WTC11 (cell line): ENCODE data around the gene SGMS1. TPM values are rescaled to one million over a fixed set of nuclear protein-coding genes. Genes with fewer than 3 reads are reported as not detected.

ENCODE experiments used
- ATAC-seq: fragments of 200-7000 bp; cut with Tn5 transposase; 2 replicates; pipeline ENCODE4 v1.10.0; 2021; ENCODE audit warnings: mild to moderate bottlenecking, moderate library complexity
- CTCF ChIA-PET: fragments of 300-600 bp; sonication (Branson Sonifier 250); formaldehyde crosslinking; loops from one replicate; lab custom pipeline; 2021; ENCODE audit warnings: antibody characterized with exemption; lab: Charles Lee
- POLR2A ChIA-PET: fragments of 350-600 bp; sonication (Branson Sonifier 250); formaldehyde crosslinking; loops from one replicate; lab custom pipeline; 2021; ENCODE audit warnings: antibody characterized with exemption; lab: Charles Lee
- DNase-seq: peaks from one replicate; pipeline ENCODE4 v3.0.0; 2021; ENCODE audit warnings: low spot score
- H3K27ac Mint-ChIP-seq: 2 replicates; pipeline ENCODE4 v1.8.0; 2021; ENCODE audit warnings: mixed read lengths
- H3K27me3 Mint-ChIP-seq: 2 replicates; pipeline ENCODE4 v1.8.0; 2021; ENCODE audit warnings: low read depth, mild to moderate bottlenecking, moderate library complexity, mixed read lengths
- H3K36me3 Mint-ChIP-seq: 2 replicates; pipeline ENCODE4 v1.8.0; 2021; ENCODE audit warnings: mixed read lengths
- H3K4me1 Mint-ChIP-seq: 2 replicates; pipeline ENCODE4 v1.8.0; 2022; ENCODE audit warnings: mixed read lengths
- H3K4me3 Mint-ChIP-seq: 2 replicates; pipeline ENCODE4 v1.8.0; 2021; ENCODE audit warnings: mild to moderate bottlenecking, moderate library complexity, mixed read lengths
- H3K9me3 Mint-ChIP-seq: 2 replicates; pipeline ENCODE4 v1.8.0; 2021; ENCODE audit warnings: mixed read lengths
- AFF4 ChIP-seq: sonication (generic); formaldehyde crosslinking; IDR thresholded peaks from 2 replicates; pipeline ENCODE4 v1.8.1; 2023; ENCODE audit warnings: mild to moderate bottlenecking, missing genetic modification reagents, borderline replicate concordance
- E2F1 ChIP-seq: sonication (generic); formaldehyde crosslinking; IDR thresholded peaks from 2 replicates; pipeline ENCODE4 v1.8.0; 2022; ENCODE audit warnings: mild to moderate bottlenecking, missing genetic modification reagents
- ELF4 ChIP-seq: sonication (generic); formaldehyde crosslinking; IDR thresholded peaks from 2 replicates; pipeline ENCODE4 v1.8.1; 2022; ENCODE audit warnings: low read depth, mild to moderate bottlenecking, moderate library complexity, missing genetic modification reagents
- GABPB1 ChIP-seq: sonication (generic); formaldehyde crosslinking; IDR thresholded peaks from 2 replicates; pipeline ENCODE4 v1.8.1; 2023; ENCODE audit warnings: mild to moderate bottlenecking, missing genetic modification reagents
- JAZF1 ChIP-seq: fragments of 250-450 bp; sonication (Bioruptor Pico); IDR thresholded peaks from 2 replicates; pipeline ENCODE4 v1.9.0; 2021; ENCODE audit warnings: moderate library complexity, mild to moderate bottlenecking, inconsistent platforms
- MXD4 ChIP-seq: fragments of 250-450 bp; sonication (Bioruptor Pico); IDR thresholded peaks from 2 replicates; pipeline ENCODE4 v1.8.0; 2021; ENCODE audit warnings: mild to moderate bottlenecking, moderate library complexity, borderline replicate concordance
- MYBL2 ChIP-seq: sonication (generic); formaldehyde crosslinking; IDR thresholded peaks from 2 replicates; pipeline ENCODE4 v1.8.1; 2023; ENCODE audit warnings: mild to moderate bottlenecking, moderate library complexity, missing genetic modification reagents
- NFATC4 ChIP-seq: fragments of 250-450 bp; sonication (Bioruptor Pico); IDR thresholded peaks from 2 replicates; pipeline ENCODE4 v1.9.0; 2021; ENCODE audit warnings: mild to moderate bottlenecking
- NR1H2 ChIP-seq: sonication (generic); formaldehyde crosslinking; IDR thresholded peaks from 2 replicates; pipeline ENCODE4 v1.9.0; 2021; ENCODE audit warnings: mild to moderate bottlenecking, moderate library complexity, missing genetic modification reagents
- PRRX2 ChIP-seq: fragments of 250-450 bp; sonication (Bioruptor Pico); IDR thresholded peaks from 2 replicates; pipeline ENCODE4 v1.8.0; 2021; ENCODE audit warnings: mild to moderate bottlenecking
- TEAD1 ChIP-seq: sonication (generic); formaldehyde crosslinking; IDR thresholded peaks from 2 replicates; pipeline ENCODE4 v1.8.0; 2022; ENCODE audit warnings: mild to moderate bottlenecking, missing genetic modification reagents
- TP53 ChIP-seq: sonication (generic); formaldehyde crosslinking; IDR thresholded peaks from 2 replicates; pipeline ENCODE4 v1.8.1; 2023; ENCODE audit warnings: mild to moderate bottlenecking, missing genetic modification reagents
- ZBTB21 ChIP-seq: sonication (generic); formaldehyde crosslinking; IDR thresholded peaks from 2 replicates; pipeline ENCODE4 v1.8.1; 2023; ENCODE audit warnings: mild to moderate bottlenecking, missing genetic modification reagents, borderline replicate concordance
- ZNF416 ChIP-seq: fragments of 250-450 bp; sonication (Bioruptor Pico); IDR thresholded peaks from 2 replicates; pipeline ENCODE4 v1.9.0; 2021; ENCODE audit warnings: mild to moderate bottlenecking, inconsistent platforms
- ZNF423 ChIP-seq: fragments of 250-450 bp; sonication (Bioruptor Pico); IDR thresholded peaks from 2 replicates; pipeline ENCODE4 v2.1.2; 2022; ENCODE audit warnings: mild to moderate bottlenecking, moderate library complexity
- ZNF512 ChIP-seq: sonication (generic); formaldehyde crosslinking; IDR thresholded peaks from 2 replicates; pipeline ENCODE4 v1.8.1; 2022; ENCODE audit warnings: missing genetic modification reagents, borderline replicate concordance
- total RNA-seq: library from RNA; stranded (reverse); gene quantifications from 3 replicates; pipeline ENCODE4 v1.2.3, GENCODE V29; 2021
- TF ChIP-seq, protein P1 (sequence below): sonication (generic); formaldehyde crosslinking; IDR thresholded peaks from 2 replicates; pipeline ENCODE4 v1.8.1; 2023; ENCODE audit warnings: mild to moderate bottlenecking, moderate library complexity, missing genetic modification reagents

The SGMS1 gene
- total RNA-seq, 1 experiment from 2014 or later: 13.2 TPM

- TF ChIP-seq AFF4 (CRISPR knock-in tag): no peak
- TF ChIP-seq MYBL2 (CRISPR knock-in tag): no peak
- no peak for TF ChIP-seq TEAD1 (CRISPR knock-in tag)
- TF ChIP-seq GABPB1 (CRISPR knock-in tag): no peak
These were observed 227.1 kb downstream of the SGMS1 start (continued) for GRCh38 chr10:50396491-50397311.

- peaks cover 20% of the 10 kb centered on the region for H3K4me1 Mint-ChIP-seq
- ChIA-PET CTCF (interaction anchor here (0.9 kb wide), 1 partner anchor 28 kb away, joined by 3 read pairs; no protein-coding TSS in a partner anchor), POLR2A (interaction anchor here (0.6 kb wide), 1 partner anchor 10 kb away, joined by 3 read pairs; no protein-coding TSS in a partner anchor)
- no peak overlapping the region for H3K4me3 Mint-ChIP-seq
- DNase-seq (no peak), ATAC-seq (no peak)
- H3K9me3 Mint-ChIP-seq: no peaks in the 10 kb centered on the region
- H3K27me3 Mint-ChIP-seq: no peaks in the 10 kb centered on the region
- no peak for TF ChIP-seq ELF4
- TF ChIP-seq, protein P1, sequence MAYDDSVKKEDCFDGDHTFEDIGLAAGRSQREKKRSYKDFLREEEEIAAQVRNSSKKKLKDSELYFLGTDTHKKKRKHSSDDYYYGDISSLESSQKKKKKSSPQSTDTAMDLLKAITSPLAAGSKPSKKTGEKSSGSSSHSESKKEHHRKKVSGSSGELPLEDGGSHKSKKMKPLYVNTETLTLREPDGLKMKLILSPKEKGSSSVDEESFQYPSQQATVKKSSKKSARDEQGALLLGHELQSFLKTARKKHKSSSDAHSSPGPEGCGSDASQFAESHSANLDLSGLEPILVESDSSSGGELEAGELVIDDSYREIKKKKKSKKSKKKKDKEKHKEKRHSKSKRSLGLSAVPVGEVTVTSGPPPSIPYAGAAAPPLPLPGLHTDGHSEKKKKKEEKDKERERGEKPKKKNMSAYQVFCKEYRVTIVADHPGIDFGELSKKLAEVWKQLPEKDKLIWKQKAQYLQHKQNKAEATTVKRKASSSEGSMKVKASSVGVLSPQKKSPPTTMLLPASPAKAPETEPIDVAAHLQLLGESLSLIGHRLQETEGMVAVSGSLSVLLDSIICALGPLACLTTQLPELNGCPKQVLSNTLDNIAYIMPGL (CRISPR knock-in tag): no peak
- TF ChIP-seq ZNF512 (CRISPR knock-in tag): no peak
- TF ChIP-seq NFATC4 (CRISPR knock-in tag): no peak
- no peak for TF ChIP-seq MXD4 (CRISPR knock-in tag)
- no peak for TF ChIP-seq NR1H2 (CRISPR knock-in tag)
- TF ChIP-seq ZBTB21 (CRISPR knock-in tag): no peak
- TF ChIP-seq E2F1: no peak
- no peak for TF ChIP-seq TP53 (CRISPR knock-in tag)
- no peak for TF ChIP-seq JAZF1
- TF ChIP-seq PRRX2: no peak
- TF ChIP-seq ZNF416 (CRISPR knock-in tag): no peak
- no peak for TF ChIP-seq ZNF423 (CRISPR knock-in tag)
- TF ChIP-seq, all 79 proteins: peak for 0
- H3K36me3 Mint-ChIP-seq: no peaks in the 10 kb centered on the region
- no peak overlapping the region for H3K27ac Mint-ChIP-seq
These were observed 227.9 kb downstream of the SGMS1 start for GRCh38 chr10:50395851-50396250.
